Activated B cell treated with CpG ODN at 0.5 μM for 24 hours (primary cell): ENCODE results near the gene TEAD1. TPM values are rescaled to one million over a fixed set of nuclear protein-coding genes. Genes with fewer than 3 reads are reported as not detected.

ENCODE experiments used
- ATAC-seq: fragments of 200-7000 bp; cut with Tn5 transposase; one replicate; pipeline ENCODE4 v1.10.0; 2021; ENCODE audit warnings: low read depth, mild to moderate bottlenecking, moderate library complexity
- CTCF ChIA-PET: fragments of 350-600 bp; sonication (Branson Sonifier 250); formaldehyde crosslinking; loops from one replicate; lab custom pipeline; 2021; ENCODE audit warnings: antibody characterized with exemption; lab: Charles Lee
- POLR2A ChIA-PET: fragments of 350-600 bp; sonication (Branson Sonifier 250); formaldehyde crosslinking; loops from one replicate; lab custom pipeline; 2021; ENCODE audit warnings: antibody characterized with exemption; lab: Charles Lee
- DNase-seq: peaks from one replicate; pipeline ENCODE4 v3.0.0; 2022
- H3K27ac Mint-ChIP-seq: one replicate; pipeline ENCODE4 v1.8.0; 2020; ENCODE audit warnings: mixed read lengths
- H3K27me3 Mint-ChIP-seq: one replicate; pipeline ENCODE4 v1.8.0; 2021; ENCODE audit warnings: mixed read lengths
- H3K36me3 Mint-ChIP-seq: one replicate; pipeline ENCODE4 v1.8.0; 2021; ENCODE audit warnings: low read depth, mixed read lengths
- H3K4me1 Mint-ChIP-seq: one replicate; pipeline ENCODE4 v1.8.0; 2021; ENCODE audit warnings: mixed read lengths
- H3K4me3 Mint-ChIP-seq: one replicate; pipeline ENCODE4 v1.8.0; 2020; ENCODE audit warnings: mild to moderate bottlenecking, mixed read lengths
- H3K9me3 Mint-ChIP-seq: one replicate; pipeline ENCODE4 v1.8.0; 2020; ENCODE audit warnings: mixed read lengths
- intact Hi-C: fragments of 100-400 bp; cut with micrococcal nuclease; formaldehyde crosslinking; loops from one replicate; pipeline ENCODE4 v1.15.1; 2024
- total RNA-seq: library from RNA; stranded (reverse); gene quantifications from 2 replicates; pipeline ENCODE4 v1.2.3, GENCODE V29; 2022
- TF ChIP-seq, protein P1 (sequence below): fragments of 200-600 bp; IDR thresholded peaks from one replicate; pipeline ENCODE4 v1.8.0; 2022; ENCODE audit warnings: antibody characterized with exemption, mild to moderate bottlenecking

Gene TEAD1
- total RNA-seq, 1 donor from 2014 or later = 0.07 TPM

DNA sequence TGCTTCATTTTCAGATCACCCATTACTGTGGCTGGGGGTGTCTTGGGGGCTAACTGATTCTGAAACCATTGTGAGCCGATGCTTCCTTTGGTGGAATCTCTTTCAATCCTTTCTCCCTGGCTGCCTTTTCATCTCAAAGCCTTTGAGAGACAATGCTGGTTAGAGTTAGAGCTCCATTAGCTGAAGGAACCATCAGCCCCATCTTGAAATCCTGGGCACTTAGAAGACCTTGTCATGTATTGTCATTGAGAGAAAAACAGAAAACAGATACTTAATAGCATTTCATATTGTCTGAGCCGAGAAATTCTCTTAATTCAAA is 6.7 kb downstream of the TEAD1 start:
- ChIA-PET POLR2A (no interaction called here), CTCF (no interaction called here)
- H3K9me3 Mint-ChIP-seq = no peaks in the 10 kb centered on the region
- H3K4me1 Mint-ChIP-seq = peaks cover 3% of the 10 kb centered on the region
- ATAC-seq = no peak
- TF ChIP-seq, protein P1, sequence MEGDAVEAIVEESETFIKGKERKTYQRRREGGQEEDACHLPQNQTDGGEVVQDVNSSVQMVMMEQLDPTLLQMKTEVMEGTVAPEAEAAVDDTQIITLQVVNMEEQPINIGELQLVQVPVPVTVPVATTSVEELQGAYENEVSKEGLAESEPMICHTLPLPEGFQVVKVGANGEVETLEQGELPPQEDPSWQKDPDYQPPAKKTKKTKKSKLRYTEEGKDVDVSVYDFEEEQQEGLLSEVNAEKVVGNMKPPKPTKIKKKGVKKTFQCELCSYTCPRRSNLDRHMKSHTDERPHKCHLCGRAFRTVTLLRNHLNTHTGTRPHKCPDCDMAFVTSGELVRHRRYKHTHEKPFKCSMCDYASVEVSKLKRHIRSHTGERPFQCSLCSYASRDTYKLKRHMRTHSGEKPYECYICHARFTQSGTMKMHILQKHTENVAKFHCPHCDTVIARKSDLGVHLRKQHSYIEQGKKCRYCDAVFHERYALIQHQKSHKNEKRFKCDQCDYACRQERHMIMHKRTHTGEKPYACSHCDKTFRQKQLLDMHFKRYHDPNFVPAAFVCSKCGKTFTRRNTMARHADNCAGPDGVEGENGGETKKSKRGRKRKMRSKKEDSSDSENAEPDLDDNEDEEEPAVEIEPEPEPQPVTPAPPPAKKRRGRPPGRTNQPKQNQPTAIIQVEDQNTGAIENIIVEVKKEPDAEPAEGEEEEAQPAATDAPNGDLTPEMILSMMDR = no peak
- intact Hi-C loops = no loop called here
- peaks cover 61% of the 10 kb centered on the region for H3K27me3 Mint-ChIP-seq
- H3K36me3 Mint-ChIP-seq = no peaks in the 10 kb centered on the region
- no peak overlapping the region for H3K27ac Mint-ChIP-seq
- DNase-seq = no peak
- H3K4me3 Mint-ChIP-seq = no peak overlapping the region

DNA sequence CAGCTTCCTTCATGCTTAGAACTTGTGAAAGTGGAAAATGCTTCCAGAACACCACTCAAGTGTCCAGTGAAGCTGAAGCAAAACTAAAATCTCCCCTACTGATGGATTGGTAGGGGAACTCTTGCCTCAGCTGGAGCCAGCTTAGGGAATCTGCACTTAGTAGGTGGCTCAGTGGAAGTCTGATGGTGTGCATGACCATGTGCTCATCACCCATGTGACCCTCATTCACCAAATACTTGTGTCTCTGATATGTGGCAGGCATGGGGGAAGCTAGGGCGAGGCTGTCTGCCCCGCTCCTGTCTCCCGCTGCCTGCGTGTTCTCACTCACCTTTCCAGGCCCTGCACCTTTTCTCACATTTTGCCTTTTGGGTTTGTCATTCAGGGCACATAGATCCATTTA is 7.2 kb downstream of the TEAD1 start:
- Mint-ChIP-seq H3K4me3 (no peak overlapping the region), H3K36me3 (no peaks in the 10 kb centered on the region), H3K27ac (no peak overlapping the region), H3K27me3 (peaks cover 55% of the 10 kb centered on the region), H3K4me1 (no peaks in the 10 kb centered on the region), H3K9me3 (no peaks in the 10 kb centered on the region)
- TF ChIP-seq, protein P1 = no peak
- no peak for DNase-seq
- ChIA-PET CTCF (no interaction called here), POLR2A (no interaction called here)
- intact Hi-C loops = no loop called here
- ATAC-seq = no peak

DNA sequence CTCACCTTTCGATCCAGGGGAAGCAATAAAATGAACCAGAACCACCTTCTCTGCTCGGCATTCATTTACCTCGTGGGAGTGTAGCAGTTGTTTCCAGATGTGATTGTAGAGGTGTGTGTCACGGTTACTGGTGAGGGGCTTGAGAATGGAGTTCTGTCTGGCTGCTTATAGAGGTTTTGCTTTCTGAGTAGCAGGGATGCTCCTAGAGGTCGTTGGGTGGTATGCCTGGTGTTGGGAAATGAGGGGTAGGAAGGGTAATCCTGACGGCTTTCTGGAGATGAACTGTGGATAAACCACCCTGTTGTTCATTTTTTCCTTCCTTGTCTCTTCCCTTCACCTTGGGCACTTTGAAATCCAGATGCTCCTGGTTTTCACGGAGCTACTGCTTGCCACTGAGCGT is 8.1 kb downstream of the TEAD1 start:
- no peak overlapping the region for H3K4me3 Mint-ChIP-seq
- POLR2A ChIA-PET = no interaction called here
- no peaks in the 10 kb centered on the region for H3K9me3 Mint-ChIP-seq
- H3K27ac Mint-ChIP-seq = no peak overlapping the region
- intact Hi-C loops = no loop called here
- H3K4me1 Mint-ChIP-seq = no peaks in the 10 kb centered on the region
- CTCF ChIA-PET = no interaction called here
- TF ChIP-seq, protein P1 = no peak
- H3K36me3 Mint-ChIP-seq = no peaks in the 10 kb centered on the region
- peaks cover 50% of the 10 kb centered on the region for H3K27me3 Mint-ChIP-seq
- DNase-seq (no peak), ATAC-seq (no peak)

DNA sequence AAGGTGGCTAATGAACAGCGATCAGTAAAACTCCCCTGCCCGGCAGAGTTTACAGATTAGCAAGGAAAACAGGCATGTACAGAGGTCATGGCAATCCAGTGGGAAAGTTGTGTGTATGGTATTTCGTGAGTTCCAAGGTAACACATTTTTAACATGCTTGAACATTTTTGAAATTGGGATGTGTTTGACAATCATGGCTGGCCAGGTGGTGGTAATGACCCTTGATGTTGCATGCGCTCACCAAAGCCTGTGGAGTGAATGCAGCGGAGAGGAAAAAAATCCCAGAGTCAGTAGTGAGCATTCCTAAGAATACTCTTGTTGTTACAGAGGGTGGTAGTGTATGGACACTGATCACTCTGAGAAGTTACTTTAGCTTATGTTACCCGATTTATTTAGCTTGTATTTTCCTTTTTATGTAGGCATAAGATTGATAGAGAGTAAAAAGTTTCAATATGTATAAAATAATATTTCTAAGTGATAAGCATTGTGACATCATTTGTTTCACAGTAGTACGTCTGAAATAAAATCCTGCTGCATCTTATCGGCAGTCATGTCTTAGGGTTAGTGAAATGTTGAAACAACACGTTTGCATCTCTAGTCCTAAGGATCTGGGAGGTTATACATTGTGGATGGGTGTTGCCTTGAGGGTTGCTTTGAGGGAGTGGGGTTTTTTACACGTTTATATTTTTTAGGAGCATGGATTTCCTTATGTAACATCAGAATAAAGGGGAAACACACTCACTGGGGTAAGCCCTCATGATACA is 8.7 kb downstream of the TEAD1 start:
- H3K4me3 Mint-ChIP-seq = no peak overlapping the region
- ChIA-PET POLR2A (no interaction called here), CTCF (no interaction called here)
- no peak for ATAC-seq
- intact Hi-C loops = no loop called here
- H3K27me3 Mint-ChIP-seq = peaks cover 48% of the 10 kb centered on the region
- no peaks in the 10 kb centered on the region for H3K36me3 Mint-ChIP-seq
- no peak for DNase-seq
- TF ChIP-seq, protein P1 = no peak
- no peak overlapping the region for H3K27ac Mint-ChIP-seq
- no peaks in the 10 kb centered on the region for H3K4me1 Mint-ChIP-seq
- no peaks in the 10 kb centered on the region for H3K9me3 Mint-ChIP-seq

DNA sequence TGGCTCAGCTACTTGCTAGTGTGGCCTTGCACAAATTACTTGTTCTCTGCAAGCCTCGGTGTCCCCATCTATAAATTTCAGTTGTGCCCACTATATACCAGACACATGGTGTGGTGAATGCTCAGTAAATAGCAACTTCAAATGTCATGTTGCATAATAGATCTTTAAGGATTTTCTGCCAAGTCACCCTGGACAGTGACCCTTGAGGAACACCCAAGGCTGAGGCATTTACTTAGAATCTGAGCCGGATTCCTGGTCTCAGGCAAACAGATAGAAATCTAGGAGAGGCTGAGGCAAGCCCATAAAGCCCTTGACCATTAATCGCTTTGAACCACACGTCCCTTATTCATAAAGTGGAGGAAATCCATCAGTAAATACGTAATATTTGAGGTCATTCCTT is 9.7 kb downstream of the TEAD1 start:
- DNase-seq (no peak), ATAC-seq (no peak)
- intact Hi-C loops = no loop called here
- CTCF ChIA-PET = no interaction called here
- Mint-ChIP-seq H3K36me3 (no peaks in the 10 kb centered on the region), H3K27me3 (peaks cover 44% of the 10 kb centered on the region), H3K4me3 (no peak overlapping the region), H3K9me3 (peaks cover under 1% of the 10 kb centered on the region), H3K27ac (no peak overlapping the region), H3K4me1 (no peaks in the 10 kb centered on the region)
- TF ChIP-seq, protein P1 = no peak
- POLR2A ChIA-PET = no interaction called here
